Ammon's horn (tissue), 1 donor: ENCODE measurements around the gene NDUFB10.
"Not testable (repeated sequence)": the region's sequence is repeated elsewhere in the genome, so short reads cannot be mapped to it uniquely, and the experiment has no call there.

Experiments used
- DNase-seq: peaks from one replicate; pipeline ENCODE4 v3.0.0-alpha.2; 2016; ENCODE audit warnings: low spot score

Gene NDUFB10

DNA sequence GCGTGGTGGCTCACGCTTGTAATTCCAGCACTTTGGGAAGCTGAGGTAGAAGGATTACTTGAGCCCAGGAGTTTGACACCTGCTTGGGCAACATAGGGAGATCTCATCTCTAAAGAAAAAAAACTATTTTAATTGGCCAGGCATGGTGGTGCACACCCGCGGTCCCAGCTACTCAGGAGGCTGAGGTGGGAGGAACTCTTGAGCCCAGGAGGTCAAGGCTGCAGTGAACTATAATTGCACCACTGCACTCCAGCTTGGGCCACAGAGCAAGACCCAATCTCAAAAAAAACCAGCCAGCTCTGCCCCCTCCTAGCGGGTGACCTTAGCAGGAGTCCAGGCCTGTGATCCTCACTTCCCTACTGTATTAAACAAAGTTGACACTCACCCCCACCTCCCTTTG is 35.2 kb upstream of the NDUFB10 start:
- no peak for DNase-seq

DNA sequence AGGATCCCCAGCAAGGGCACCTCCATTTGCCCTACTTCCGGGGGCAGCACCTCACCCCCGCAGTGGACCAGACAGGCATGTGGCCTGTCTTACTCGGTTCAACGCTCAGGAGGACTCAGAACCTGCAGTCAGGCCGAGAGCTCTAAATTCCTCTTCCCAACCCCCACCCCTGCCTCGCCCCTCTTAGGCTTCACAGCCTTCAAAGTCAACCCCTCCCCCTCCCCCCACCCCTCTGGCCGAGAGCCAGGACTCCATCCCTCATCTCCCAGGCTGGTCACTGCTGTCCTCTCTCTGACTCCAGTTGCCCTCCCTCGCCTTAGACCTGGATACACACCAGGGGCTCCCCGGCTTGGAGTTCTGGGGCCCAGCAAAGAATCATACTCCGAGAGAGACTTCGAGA is 33.1 kb upstream of the NDUFB10 start:
- no peak for DNase-seq

DNA sequence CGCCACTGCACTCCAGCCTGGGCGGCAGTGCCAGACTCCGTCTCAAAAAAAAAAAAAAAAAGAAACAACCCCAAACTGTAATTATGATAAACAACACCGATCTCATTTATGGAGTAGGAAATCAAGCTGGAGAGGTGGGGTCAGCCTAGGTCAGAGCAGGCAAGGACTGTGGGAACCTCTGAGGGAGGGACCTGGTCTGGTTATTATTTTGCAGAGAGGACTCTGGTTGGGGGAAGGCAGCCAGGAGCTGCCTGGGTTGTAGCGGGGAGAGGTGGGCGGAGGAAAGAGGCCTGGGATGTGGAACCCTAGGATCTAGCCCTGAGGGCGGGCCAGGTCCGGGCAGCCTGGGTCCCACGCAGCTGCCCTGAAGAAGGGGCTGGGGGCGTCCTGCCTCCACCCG is 30.2 kb upstream of the NDUFB10 start:
- DNase-seq = no peak

DNA sequence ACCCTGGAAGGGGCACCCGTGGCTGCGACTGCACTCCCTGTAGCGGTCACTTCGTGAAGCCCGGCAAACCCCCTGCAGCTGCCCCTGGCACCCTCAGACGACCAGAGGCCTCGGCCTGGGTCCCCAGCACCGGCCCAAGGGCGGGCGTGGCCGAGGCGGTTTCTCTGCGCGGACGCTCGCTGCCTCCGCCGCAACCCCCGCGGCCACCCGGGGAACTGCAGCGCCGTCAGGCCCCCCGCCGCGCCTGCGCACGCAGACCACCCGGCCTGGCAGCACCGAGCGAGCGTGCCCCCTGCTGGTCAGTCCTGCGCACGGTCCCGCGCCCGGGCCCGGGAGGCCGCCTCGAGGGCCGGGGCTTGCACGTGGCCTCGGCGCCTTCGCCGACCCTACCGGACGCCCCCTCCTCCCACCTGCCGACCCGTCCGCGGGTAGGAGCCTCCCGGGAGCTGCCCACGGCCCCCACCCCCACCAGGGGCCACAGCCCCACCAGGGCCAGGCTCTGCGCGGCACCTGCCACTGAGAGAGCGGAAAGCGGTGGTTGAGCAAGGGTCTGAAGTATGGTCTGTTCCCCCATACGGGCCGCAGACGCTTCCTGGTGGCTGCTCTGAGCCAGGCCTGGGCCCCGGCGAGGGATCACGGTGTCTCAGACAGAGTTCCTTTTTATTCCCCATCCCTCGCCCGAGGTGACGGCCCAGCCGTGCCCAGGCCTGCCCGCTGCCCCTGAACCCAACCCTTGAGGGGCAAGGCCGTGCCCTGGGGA is 29.6 kb upstream of the NDUFB10 start:
- peak; percentile 79 for DNase-seq

DNA sequence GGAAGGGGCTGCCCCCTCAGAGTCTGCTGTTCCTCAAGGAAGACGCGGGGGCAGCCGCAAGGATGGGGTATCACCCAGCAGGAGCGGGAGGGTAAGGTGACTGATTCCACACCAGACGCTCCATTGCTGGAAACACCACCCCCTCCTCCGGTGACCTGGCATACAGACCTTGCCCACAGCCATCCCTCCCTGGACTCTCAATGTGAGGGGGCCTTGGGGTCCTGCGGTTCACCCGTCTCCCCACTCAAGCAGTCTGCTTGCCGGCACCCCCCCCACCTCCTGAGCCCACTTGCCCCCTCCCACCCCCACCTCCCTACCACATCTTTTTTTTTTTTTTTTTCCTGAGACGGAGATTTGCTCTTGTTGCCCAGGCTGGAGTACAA is 29.0 kb upstream of the NDUFB10 start:
- DNase-seq = no peak

DNA sequence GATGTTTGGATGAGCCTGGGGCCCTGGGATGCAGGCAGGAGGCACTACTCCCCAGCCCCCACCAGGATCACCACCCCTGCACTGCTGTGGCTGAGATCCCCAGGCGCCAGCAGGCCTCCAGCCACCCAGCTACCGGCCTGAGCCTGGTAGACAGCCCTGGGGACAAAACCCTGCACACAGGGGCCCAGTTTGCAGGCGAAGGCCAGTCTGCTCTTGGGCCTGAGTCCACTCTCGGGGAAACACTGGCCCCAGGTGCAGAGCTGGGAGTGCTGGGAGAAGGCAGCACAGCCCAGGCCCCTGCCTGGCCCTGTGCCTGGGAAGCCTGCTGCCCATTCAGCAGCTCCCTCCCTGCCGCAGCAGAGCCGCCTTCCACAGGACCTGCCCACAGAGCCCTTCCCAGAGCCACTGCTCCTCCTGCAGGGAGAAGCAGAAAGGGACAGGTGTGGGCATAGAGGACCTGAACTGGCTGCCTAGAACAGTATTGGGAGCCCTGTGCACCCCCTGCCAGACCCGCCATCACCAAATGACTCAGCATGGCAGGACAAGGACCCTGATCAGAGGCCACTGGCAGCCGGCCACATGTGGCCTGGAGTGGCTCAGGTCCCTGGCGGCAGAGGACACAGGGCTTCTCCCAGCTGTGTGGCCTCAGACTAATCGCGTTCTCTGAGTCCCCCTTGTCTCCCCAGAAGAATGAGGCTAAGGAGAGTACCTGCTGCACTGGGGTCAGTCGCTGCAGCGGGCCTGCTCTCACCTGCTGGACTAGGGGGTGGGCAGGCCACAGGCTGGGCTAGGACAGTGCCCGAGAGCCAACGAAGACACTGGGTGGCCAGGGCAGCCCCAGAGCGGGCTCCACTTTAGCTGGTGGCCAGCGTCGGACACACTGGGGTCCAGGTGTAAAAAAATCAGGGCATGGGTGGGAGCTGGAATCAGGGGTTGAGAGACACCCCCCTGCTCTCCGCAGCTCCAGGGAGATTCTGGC is 27.0 kb upstream of the NDUFB10 start:
- no peak for DNase-seq

DNA sequence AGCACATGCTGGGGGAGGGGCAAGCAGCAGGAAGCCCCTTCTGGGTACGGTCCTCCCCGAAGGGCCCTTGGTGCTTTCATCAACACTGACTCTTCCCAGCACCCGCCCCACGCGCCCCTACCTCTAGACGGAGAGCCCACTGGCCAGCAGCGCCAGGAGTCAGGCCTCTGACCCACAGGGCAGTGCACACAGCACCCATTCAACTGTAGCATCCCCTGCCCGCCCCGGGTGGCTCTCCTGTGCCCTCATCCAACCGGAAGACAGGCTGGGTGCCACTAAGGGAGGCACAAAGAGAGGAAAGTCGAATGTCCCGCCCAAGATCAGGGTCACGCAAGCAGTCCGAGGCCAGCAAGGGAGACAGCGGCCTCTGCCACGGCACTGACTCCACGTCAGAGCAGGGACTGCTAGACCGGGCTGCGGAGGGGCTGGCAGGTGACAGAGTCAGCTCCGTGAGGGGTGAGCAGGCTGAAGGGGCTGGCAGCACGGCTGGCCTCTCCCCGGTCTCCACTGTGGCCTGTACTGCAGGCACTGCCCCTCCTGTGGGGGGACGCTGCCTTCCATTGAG is 26.2 kb upstream of the NDUFB10 start:
- no peak for DNase-seq

DNA sequence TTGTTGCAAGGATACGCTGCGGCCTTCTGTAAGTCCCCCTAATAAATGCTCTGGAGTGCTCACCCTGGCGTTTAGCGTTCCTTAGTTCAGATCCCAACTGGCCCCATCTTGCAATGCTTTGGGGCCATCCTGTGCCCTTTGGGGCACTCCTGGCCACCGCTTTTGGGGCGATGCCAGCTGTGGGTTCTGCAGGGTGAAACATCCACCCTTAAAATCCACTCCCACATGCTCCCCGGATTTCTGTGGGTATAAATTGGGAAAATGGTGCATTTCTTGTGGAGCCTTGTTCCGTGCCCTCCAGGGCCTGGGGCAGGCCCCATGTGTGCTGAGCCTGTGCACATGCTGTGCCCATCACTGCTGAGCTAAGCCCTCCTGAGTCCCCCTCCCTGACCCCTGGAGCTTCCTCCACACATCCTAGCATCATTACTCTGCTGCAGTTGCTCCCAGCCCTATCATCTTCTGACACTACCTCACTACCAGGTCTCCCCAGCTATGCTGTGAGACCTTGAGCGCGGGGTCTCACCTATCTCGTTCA is 22.3 kb upstream of the NDUFB10 start:
- no peak for DNase-seq

DNA sequence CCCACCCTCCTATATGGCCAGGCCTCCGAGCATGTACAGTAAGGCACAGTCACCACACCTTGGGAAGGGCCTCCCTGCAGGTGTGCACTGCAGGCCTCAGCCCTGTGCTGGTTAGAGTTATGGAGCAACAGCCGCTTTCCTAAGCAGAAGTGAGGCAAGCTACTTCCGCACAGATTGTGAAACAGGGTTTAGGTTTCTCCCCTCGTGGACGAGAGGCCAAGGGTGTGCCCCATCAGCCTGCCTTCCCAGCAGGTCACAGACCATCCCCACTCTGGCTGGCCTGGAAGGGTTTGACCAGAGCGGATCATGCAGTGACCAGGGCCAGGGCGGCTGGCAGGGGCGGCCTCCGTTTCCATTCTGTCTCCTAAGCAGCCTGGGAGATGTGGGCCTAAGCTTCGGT is 21.0 kb upstream of the NDUFB10 start:
- DNase-seq = no peak

DNA sequence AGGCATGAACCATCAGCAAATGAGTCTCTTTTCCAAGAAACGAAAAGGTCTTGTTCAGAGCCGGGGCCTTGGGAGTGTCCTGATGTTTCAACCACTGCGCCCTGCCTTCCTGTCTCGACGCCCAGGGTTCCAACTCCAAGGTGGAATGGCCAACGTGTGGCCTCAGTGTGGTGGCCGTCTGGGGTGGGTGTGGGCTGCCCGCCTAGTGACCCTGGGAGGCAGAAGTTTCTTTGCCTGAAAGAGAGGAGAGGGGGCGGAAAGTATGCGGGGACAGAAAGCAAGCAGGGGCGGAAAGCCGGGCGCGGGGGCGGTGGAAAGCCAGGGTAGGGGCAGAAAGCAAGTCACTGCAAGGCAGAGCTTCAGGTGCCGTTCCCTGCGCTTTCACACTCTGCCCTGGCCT is 20.4 kb upstream of the NDUFB10 start:
- no peak for DNase-seq

DNA sequence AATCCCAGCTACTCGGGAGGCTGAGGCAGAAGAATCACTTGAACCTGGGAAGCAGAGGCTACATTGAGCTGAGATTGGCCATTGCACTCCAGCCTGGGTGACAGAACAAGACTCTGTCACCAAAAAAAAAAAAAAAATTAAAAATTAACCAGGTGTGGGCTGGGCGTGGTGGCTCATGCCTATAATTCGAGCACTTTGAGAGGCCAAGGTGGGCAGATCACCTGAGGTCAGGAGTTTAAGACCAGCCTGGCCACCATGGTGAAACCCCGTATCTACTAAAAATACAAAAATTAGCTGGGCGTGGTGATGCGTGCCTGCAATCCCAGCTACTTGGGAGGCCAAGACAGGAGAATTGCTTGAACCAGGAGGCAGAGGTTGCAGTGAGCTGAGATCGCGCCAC is 19.5 kb upstream of the NDUFB10 start:
- not testable (repeated sequence) for DNase-seq

DNA sequence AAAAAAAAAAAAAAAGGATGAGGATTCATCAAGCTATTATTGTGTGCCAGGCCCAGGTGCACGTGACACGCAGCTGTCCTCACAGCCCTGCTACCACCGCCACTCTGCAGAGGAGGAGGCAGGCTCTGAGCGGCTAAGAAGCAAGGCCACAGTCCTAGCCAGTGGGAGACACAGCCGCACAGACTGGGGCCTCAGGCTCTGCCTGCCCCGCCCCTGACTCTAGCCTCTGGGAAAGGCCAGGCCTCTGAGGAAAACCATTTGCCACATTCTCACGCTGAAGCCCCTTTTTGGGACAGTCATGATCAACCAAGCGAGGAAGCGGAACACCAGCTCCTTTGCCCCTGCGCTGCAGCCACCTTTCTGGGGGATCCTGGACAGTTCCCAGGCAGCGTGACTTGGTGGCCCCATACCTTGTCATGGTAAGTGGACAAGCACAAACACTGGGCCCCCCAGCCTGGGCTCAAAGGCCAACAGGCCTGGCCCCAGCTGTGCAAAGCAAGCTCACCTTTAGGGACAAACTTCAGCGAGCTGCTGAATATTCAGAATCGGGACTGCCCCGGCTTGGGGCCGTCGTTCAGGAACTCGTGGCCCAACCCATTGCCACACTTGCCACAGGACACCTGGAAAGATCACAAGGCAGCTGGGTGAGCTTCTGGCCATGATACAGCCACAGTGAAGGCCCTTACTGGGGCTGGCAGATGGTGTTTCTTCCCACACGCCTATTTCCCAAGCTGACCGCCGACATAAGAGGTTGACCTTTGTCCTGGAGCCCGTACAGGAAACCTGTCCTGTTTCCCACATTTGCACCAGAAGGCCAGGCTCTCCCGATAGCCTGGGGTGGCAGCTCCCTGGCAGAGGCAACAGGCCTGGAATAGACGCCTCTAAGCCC is 18.8 kb upstream of the NDUFB10 start:
- no peak for DNase-seq

DNA sequence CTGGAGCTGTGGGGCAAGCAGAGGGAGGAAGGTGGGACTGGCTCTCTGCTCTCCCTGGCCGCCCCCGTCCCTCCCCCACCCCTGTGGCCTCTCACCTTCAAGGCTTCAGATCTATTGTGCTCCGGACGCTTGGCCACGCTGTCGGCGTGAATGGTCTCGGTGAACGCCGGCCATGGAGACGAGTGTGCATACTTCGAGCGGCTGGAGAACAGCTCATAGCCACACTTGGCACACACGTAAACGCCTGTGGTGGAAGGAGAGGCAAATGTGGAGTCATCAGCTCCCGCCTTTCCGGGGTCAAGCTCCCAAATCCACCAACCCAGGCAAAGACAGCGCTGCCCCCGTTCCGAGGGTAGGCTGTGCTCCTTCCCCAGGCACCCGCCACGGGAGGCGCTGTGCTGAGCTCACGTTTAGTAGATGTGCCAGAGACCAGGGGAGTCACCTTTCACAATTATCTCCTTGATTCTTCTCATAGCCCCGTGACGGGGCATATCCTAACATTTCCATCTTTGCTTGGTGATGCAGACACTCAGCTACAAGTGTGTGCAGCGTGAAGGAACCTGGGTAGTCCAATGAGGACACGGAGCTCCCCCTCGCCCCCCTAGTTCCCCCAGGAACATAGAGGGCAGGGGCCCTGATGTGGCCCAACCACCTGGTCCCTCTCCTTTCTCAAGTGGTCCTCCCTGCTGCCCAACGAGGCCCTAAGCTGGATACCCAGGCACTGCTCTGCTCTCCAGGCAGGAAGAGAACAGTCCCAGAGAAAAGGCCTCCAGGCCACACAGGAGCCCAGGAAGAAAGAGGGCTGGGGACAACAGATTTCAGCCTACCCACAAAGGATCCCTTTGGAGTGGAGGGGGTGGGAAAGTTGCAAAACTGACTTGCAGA is 17.9 kb upstream of the NDUFB10 start:
- DNase-seq = no peak

DNA sequence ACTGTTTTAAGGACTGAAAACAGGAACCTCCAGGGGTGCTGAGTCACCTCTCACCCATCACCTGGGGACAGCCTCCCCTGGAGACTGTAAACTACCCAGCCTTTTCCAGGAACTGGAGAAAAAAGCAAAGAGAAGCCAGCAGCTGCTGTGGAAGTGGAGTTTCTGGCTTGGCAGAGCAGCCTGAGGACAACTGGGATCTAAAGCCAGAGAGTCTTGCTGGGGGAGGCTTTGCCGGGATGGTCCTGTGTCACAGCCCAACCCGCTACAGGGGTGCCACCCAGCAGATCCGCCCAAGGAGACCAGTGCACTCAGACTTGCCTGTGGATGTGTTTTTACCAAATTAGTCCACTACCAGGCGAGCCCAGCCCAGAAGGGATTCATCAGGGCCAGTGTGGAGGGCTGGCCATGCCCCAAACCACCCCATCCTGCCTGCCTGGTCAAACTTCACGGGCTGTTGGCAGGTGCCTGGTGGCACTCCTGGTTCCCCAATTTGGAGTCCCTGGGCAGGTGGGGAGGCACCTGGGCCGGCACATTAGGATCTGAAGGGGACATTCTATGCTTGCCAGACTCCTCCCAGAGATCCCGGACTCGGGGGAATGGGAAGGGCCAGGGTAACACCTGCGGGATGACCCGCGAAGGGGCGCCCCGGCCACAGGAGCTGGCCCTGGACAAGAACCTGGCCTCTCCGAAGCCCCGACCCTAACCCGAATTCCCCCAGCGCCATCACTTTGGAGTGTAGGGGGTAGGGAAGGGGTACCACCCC is 17.1 kb upstream of the NDUFB10 start:
- no peak for DNase-seq

DNA sequence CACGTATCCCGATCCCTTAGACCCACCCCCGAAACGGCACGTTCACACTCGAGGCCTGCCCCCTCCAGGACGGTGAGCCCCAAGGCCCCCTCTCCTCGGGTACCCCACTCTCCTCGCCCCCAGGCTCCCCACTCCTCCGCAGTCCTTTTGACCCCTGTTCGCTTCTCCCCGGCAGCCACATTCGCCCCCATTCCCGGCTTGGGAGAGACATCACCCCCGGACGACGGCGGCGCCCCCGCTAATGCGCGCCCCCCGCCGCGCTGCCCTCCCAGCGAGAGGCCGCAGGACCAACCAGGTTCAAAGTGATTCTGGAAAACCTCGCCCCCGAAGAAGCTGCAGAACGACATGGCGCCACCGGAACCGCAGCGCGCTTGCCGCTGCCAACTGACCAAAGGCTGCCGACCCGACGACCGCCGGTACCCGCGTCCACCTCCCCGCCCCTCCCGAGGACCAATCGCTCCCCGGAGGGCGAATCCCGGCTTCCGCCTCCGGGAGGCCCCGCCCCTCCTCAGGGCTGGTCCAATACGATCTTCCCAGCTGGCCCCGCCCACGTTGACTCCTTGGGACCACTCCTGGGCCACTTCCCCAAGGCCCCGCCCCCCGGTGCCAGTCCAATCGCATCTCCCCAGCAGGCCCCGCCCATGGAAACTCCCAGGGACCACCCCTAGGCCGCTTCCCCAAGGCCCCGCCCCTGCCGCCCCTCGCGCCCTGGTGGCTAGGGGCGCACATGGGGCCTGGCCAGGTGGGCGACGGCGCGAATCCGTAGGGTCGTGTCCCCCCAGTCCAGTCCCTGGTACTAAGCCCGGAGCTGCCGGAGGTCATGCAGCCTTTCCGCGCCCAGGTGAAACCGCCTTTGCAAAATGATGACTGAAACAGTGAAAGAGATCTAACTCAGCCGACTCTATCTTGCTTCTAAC is 16.3 kb upstream of the NDUFB10 start, which contains the start of gene MSRB1:
Gene MSRB1 (minus strand): TSS at position 390 of the 917 bp plus-strand sequence. CDS start 43 bp downstream, at position 347.
- DNase-seq = peak; percentile 99

DNA sequence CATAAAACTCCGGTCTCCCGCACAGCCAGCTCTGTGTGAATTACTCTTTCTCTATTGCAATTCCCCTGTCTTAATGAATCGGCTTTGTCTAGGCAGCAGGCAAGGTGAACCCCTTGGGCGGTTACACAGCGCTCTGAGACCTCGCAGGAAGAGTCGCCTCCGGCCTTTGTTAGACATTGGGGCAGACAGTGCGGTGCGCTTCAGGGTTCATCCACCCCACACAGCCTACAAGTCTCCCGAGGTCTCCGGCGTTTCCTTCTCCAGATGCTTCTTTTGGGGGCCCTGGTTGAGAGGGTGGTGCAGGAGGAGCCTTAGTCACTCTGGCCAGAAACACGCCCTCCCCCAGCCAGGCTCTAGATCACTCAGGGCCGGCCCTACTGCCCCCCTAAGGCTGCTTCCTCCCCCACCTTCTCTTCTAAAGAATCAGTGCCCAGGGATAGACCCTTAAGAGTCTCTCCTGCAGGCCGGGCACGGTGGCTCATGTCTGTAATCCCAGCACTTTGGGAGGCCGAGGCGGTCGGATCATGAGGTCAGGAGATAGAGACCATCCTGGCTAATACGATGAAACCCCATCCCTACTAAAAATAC is 14.6 kb upstream of the NDUFB10 start:
- DNase-seq = no peak

DNA sequence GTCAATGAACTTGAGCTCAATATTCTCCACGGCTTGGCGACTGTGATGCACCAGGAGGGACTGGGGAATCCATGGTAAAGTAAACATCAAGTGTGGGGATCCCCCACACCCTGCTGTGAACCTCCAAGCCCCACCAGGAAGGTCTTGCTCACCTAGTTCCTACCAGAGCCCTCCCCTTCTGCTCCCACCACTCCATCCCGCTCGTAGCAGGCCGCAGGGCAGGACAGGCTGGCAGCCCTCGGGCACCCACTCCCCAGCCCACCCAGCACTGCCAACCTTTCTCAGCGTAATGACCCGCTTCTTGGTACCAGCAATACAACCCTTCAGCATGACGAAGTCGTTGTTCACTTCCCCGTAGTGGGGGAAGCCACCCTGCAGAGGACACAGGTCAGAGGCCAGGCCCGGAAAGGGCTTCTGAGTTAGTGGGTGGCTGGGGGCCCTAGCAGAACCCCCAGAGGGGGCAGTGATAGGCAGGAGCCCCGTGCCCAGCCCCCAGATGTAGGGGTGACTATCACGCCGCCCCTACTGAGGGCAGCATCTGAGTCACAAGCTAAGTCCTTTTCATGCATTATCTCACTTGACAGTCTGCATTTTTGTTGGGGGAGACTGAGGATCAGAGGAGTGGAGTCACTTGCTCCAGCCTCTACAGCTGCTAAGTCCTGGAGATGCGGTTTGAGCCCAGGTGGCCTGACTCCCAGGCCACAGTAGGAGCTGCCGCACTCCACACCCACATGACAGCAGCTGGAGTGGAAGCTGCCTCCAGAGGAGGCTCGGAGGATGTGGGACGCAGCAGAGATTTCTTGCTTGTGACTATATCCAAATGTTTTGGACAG is 13.6 kb upstream of the NDUFB10 start:
- DNase-seq = no peak
